Ovary (tissue), 9 donors: ENCODE data around the gene BRI3. TPM values are rescaled to one million over a fixed set of nuclear protein-coding genes. Genes with fewer than 3 reads are reported as not detected.

Experiments
- DNase-seq, 5 donors: peaks; one replicate each; pipeline ENCODE4 v3.0.0-alpha.2; 2019 to 2020
- H3K27ac ChIP-seq, 2 donors: fragments of 200-600 bp; one replicate each; pipeline versions ENCODE4 v1.5.1 to v1.8.0; 2019 to 2022
- H3K27me3 ChIP-seq: fragments of 200-600 bp; one replicate; pipeline ENCODE4 v1.8.0; 2022
- H3K36me3 ChIP-seq: fragments of 200-600 bp; sonication (generic); one replicate; pipeline ENCODE4 v1.5.1; 2019
- H3K4me1 ChIP-seq: one replicate; pipeline ENCODE4 v1.8.1; 2013; ENCODE audit warnings: mild to moderate bottlenecking, moderate library complexity; ENCODE audit not compliant: insufficient read depth
- H3K4me3 ChIP-seq: fragments of 200-600 bp; sonication (generic); one replicate; pipeline ENCODE4 v1.5.1; 2017
- H3K9me3 ChIP-seq, 2 donors: fragments of 200-600 bp in 1 of 2; sonication (generic) in 1 of 2; one replicate each; pipeline versions ENCODE4 v1.5.1 to v1.8.1; 2013 to 2019; ENCODE audit warnings: mild to moderate bottlenecking in 1 of 2, moderate library complexity in 1 of 2
- EP300 ChIP-seq: sonication (generic); formaldehyde crosslinking; IDR thresholded peaks from one replicate; pipeline ENCODE4 v1.6.1; 2017; ENCODE audit warnings: antibody characterized with exemption
- POLR2A ChIP-seq: fragments of 450-650 bp; IDR thresholded peaks from one replicate; pipeline ENCODE4 v1.6.1; 2017; ENCODE audit warnings: antibody characterized with exemption, mild to moderate bottlenecking, moderate library complexity
- whole genome bisulfite sequencing, 3 donors: extraction: QIAGEN DNeasy Blood & Tissue Kit in 1 of 3; methylation state at CpG; one replicate each; pipeline versions ENCODE4 v1.1.5 to v1.1.7; 2013 to 2017; 5-methylcytosine and 5-hydroxymethylcytosine counted together
- intact Hi-C, 4 donors: fragments of 100-400 bp; cut with DNase I; formaldehyde crosslinking; loops; one replicate each; pipeline versions ENCODE4 v1.11.0 to v1.15.1; 2022 to 2023
- polyA plus RNA-seq, 2 donors: library from polyadenylated mRNA; stranded (reverse); fragments of 200-250 nt in 1 of 2; fragments of 350-450 nt in 1 of 2; fragmentation: Illumina TruSeq in 1 of 2; extraction: RNeasy Lipid Tissue Mini Kit (QIAGEN cat#74804) in 1 of 2; gene quantifications; one replicate each; pipeline ENCODE4 v1.2.3, GENCODE V29; 2013 to 2014
- total RNA-seq, 7 donors: library from RNA; depleted of rRNA in 2 of 7; stranded (reverse); fragments of >200 nt in 2 of 7; fragmentation: NEBNext Ultra II Directional in 3 of 7; extraction: Animal tissue kit (Norgen Biotek cat#: 25700) in 3 of 7; gene quantifications; one replicate each; pipeline versions ENCODE4 v1.1.0 to v1.2.4, GENCODE V29; 2016 to 2023
- TF ChIP-seq, protein P1 (sequence below), 3 donors: fragments of 450-650 bp in 2 of 3; fragments of 200-600 bp in 1 of 3; IDR thresholded peaks; one replicate each; pipeline versions ENCODE4 v1.5.1 to v1.8.0; 2016 to 2022; ENCODE audit warnings: antibody characterized with exemption in 3 of 3, mild to moderate bottlenecking in 1 of 3
- donor health status: DM: no; HTN: no; CAD: no; lungs with moderate emphysema.
- donor health status: DM: no; HTN: no; CAD: no.
- donor health status: Bipolar disorder and iron deficiency.
- donor health status: DM: yes; HTN: yes; CAD: no.
- donor health status: DM: no; HTN: no; CAD: no.
- donor health status: DM: yes; HTN: yes; CAD: no.

The BRI3 gene
- total and polyA plus RNA-seq, 9 donors: 19.9 to 161 (median 133) TPM

DNA sequence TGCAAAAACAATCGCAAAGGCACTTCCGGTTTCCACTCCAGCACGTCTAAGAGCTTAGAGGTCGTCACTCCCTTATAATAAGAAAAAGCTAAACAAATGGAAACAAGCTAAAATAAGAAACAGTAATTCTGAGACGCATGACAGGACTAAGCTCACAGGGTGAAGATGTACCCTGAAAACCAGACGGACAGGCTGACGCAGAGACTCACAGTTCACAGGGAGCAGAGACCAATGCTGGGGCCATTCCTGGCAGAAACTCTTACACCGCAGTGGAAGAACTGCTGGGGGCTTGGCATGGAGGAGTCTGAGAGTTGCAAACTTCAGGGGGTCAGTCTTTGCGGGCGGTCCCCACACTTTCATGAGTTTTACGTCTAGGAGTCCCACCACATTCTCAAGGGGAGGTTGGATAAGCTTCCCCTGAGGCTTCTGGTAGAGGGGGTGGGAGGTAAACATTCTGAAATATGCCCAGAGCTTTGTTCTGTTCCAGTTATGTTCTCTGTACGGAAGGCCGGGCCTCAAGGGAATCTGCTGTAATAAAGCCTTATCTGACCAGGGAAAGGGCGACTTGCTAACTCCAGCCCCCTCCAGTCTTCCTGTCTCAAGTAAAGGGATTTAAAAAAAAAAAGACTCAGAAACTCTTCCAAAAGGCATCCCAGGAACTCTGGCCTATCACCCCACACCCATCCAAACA, 47.8 kb downstream of the BRI3 start:
- Histone ChIP-seq H3K9me3 (no peaks in the 10 kb centered on the region), H3K4me3 (no peak overlapping the region), H3K36me3 (no peaks in the 10 kb centered on the region), H3K27me3 (no peaks in the 10 kb centered on the region), H3K4me1 (no peaks in the 10 kb centered on the region), H3K27ac (no peak overlapping the region)
- WGBS, 3 donors: 47 to 51% (median 49%) methylated on average over 14 of the region's 14 CpGs
- TF ChIP-seq, protein P1, sequence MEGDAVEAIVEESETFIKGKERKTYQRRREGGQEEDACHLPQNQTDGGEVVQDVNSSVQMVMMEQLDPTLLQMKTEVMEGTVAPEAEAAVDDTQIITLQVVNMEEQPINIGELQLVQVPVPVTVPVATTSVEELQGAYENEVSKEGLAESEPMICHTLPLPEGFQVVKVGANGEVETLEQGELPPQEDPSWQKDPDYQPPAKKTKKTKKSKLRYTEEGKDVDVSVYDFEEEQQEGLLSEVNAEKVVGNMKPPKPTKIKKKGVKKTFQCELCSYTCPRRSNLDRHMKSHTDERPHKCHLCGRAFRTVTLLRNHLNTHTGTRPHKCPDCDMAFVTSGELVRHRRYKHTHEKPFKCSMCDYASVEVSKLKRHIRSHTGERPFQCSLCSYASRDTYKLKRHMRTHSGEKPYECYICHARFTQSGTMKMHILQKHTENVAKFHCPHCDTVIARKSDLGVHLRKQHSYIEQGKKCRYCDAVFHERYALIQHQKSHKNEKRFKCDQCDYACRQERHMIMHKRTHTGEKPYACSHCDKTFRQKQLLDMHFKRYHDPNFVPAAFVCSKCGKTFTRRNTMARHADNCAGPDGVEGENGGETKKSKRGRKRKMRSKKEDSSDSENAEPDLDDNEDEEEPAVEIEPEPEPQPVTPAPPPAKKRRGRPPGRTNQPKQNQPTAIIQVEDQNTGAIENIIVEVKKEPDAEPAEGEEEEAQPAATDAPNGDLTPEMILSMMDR (IDR thresholded peaks at IDR 0.05): no peak
- TF ChIP-seq EP300 (no peak), POLR2A (no peak)
- DNase-seq: no peak
- intact Hi-C loops: no loop called here

DNA sequence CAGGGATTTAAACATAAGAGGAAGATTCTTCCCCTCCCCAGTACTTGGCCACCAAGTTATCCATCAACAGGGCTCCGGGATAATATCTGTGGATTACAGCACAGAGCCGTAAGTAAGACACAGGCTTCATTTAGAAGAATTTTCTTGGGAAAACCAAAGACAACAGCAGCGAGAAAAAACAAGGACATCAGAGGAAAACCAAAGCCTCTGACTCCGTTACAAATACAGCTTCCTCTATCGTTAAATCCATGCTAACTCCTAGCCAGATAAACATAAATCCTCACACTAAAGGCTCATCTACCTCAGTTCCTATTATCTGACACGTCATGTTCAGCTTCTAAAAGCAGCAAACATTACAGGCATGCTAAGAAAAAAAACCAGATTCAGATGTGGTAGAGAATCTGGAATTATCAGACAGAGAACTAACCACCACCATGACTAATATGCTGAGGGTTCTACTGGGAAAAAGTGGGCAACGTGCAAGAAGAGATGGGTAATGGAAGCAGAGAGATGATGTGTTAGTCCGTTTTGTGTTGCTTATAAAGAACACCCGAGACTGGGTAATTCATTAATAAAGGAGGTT, 48.4 kb downstream of the BRI3 start:
- H3K27ac ChIP-seq: no peak overlapping the region
- TF ChIP-seq POLR2A: no peak
- TF ChIP-seq, protein P1 (IDR thresholded peaks at IDR 0.05): no peak
- no peaks in the 10 kb centered on the region for H3K27me3 ChIP-seq
- no peaks in the 10 kb centered on the region for H3K4me1 ChIP-seq
- H3K9me3 ChIP-seq: no peaks in the 10 kb centered on the region
- H3K36me3 ChIP-seq: no peaks in the 10 kb centered on the region
- intact Hi-C loops: no loop called here
- no peak for DNase-seq
- WGBS, 3 donors: 50 to 56% (median 56%) methylated on average over 9 of the region's 9 CpGs
- no peak overlapping the region for H3K4me3 ChIP-seq

DNA sequence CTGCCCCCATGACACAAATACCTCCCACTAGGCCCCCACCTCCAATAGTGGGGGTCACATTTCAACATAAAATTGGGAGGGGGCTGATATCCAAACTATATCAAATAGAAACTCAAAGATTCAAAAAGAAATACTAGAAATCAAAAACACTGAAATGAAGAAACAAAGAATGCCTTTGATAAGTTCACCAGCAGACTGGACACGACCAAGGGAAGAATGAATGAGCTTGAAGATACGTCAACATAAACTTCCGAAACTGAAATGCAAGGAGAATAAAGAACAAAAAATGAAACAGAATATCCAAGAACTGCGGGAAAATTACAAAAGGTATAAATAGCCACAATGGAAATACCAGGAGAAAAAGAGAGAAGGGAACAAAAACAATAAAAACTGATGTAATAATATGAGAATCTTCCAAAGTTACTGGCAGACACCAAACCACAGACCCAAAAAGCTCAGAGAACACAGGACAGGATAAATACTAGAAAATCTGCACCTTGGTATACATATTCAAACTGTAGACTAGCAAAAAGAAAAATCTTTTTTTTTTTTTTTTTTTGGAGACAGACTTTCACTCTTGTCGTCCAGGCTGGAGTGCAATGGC, 49.5 kb downstream of the BRI3 start:
- no peaks in the 10 kb centered on the region for H3K9me3 ChIP-seq
- H3K36me3 ChIP-seq: no peaks in the 10 kb centered on the region
- no peak for DNase-seq
- intact Hi-C loops: no loop called here
- TF ChIP-seq, protein P1 (IDR thresholded peaks at IDR 0.05): no peak
- TF ChIP-seq POLR2A: no peak
- no peak for TF ChIP-seq EP300
- H3K4me1 ChIP-seq: no peaks in the 10 kb centered on the region
- WGBS, 3 donors: 90 to 95% (median 95%) methylated on average over 5 of the region's 5 CpGs
- no peak overlapping the region for H3K4me3 ChIP-seq
- H3K27ac ChIP-seq: no peak overlapping the region
- no peaks in the 10 kb centered on the region for H3K27me3 ChIP-seq

DNA sequence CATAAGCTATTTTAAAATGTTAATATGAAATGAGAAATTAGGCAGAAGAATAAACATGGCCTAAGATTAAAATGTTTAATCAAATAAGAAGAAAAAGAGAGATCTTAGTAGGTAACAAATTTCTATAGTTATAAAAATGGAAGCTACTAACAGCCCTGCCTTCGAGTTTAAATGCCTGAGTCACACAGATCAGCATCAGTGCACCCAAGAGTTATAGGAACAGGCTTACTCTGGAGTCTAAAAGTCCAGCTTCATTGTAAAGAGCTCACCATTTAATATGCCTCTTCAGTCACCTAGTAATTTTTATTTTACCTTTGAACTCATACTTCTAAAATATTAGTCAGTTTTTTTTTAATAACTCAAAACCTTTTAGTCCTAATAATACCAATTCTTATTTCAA, 52.6 kb downstream of the BRI3 start:
- WGBS, 3 donors: 65 to 80% (median 66%) methylated on average over 1 of the region's 1 CpG
- no peak overlapping the region for H3K27ac ChIP-seq
- no peaks in the 10 kb centered on the region for H3K9me3 ChIP-seq
- H3K27me3 ChIP-seq: no peaks in the 10 kb centered on the region
- H3K4me3 ChIP-seq: no peak overlapping the region
- H3K36me3 ChIP-seq: no peaks in the 10 kb centered on the region
- no peak for TF ChIP-seq POLR2A
- no peak for TF ChIP-seq EP300
- TF ChIP-seq, protein P1 (IDR thresholded peaks at IDR 0.05): no peak
- intact Hi-C loops: no loop called here
- no peak for DNase-seq
- no peaks in the 10 kb centered on the region for H3K4me1 ChIP-seq
